H9 (cell line): Measurements from ENCODE around the gene ZNF512. TPM values are rescaled to one million over a fixed set of nuclear protein-coding genes. Genes with fewer than 3 reads are reported as not detected.

ENCODE experiments used
- DNase-seq: peaks from one replicate; pipeline ENCODE4 v3.0.0-alpha.2; 2017
- H2AFZ ChIP-seq: one replicate; pipeline ENCODE4 v1.6.1; 2013; ENCODE audit warnings: mild to moderate bottlenecking, low read length, control low read depth, moderate library complexity
- H2AK5ac ChIP-seq: 2 replicates; pipeline ENCODE4 v1.6.1; 2013; ENCODE audit warnings: low read length, control low read depth, mixed read lengths; ENCODE audit not compliant: insufficient read length
- H2BK120ac ChIP-seq: one replicate; pipeline ENCODE4 v1.6.1; 2013; ENCODE audit warnings: low read depth, mild to moderate bottlenecking, low read length, control low read depth, inconsistent platforms; ENCODE audit not compliant: poor library complexity, severe bottlenecking
- H2BK12ac ChIP-seq: 2 replicates; pipeline ENCODE4 v1.6.1; 2013; ENCODE audit warnings: low read length, control low read depth, mixed read lengths, low read depth; ENCODE audit not compliant: insufficient read length
- H2BK15ac ChIP-seq: 2 replicates; pipeline ENCODE4 v1.6.1; 2013; ENCODE audit warnings: low read depth, low read length, control low read depth
- H2BK20ac ChIP-seq: one replicate; pipeline ENCODE4 v1.6.1; 2013; ENCODE audit warnings: low read depth, mild to moderate bottlenecking, low read length, control low read depth, inconsistent platforms; ENCODE audit not compliant: poor library complexity, severe bottlenecking
- H2BK5ac ChIP-seq: 2 replicates; pipeline ENCODE4 v1.6.1; 2013; ENCODE audit warnings: low read length, control low read depth, mixed read lengths; ENCODE audit not compliant: insufficient read length
- H3K14ac ChIP-seq: 2 replicates; pipeline ENCODE4 v1.6.1; 2013; ENCODE audit warnings: low read length, control low read depth; ENCODE audit not compliant: insufficient read depth
- H3K18ac ChIP-seq: 2 replicates; pipeline ENCODE4 v1.6.1; 2013; ENCODE audit warnings: low read depth, mild to moderate bottlenecking, mixed read lengths, low read length, control low read depth; ENCODE audit not compliant: insufficient read length
- H3K23ac ChIP-seq: 2 replicates; pipeline ENCODE4 v1.6.1; 2013; ENCODE audit warnings: low read length, control low read depth, mixed read lengths, low read depth; ENCODE audit not compliant: insufficient read length
- H3K23me2 ChIP-seq: 2 replicates; pipeline ENCODE4 v1.6.1; 2013; ENCODE audit warnings: low read depth, mild to moderate bottlenecking, mixed read lengths, low read length, control low read depth; ENCODE audit not compliant: insufficient read length, poor library complexity, severe bottlenecking
- H3K27ac ChIP-seq: 2 replicates; pipeline ENCODE4 v1.5.1; 2013; ENCODE audit warnings: low read length, control low read depth, mixed read lengths, low read depth; ENCODE audit not compliant: insufficient read length
- H3K27me3 ChIP-seq: 2 replicates; pipeline ENCODE4 v1.6.1; 2013; ENCODE audit warnings: low read length, control low read depth, inconsistent platforms; ENCODE audit not compliant: insufficient read depth
- H3K4ac ChIP-seq: 2 replicates; pipeline ENCODE4 v1.6.1; 2013; ENCODE audit warnings: low read depth, mild to moderate bottlenecking, control low read depth, inconsistent platforms, low read length, moderate library complexity
- H3K4me1 ChIP-seq: 2 replicates; pipeline ENCODE4 v1.6.1; 2013; ENCODE audit warnings: low read length, control low read depth, inconsistent platforms; ENCODE audit not compliant: insufficient read depth
- H3K4me2 ChIP-seq: 2 replicates; pipeline ENCODE4 v1.6.1; 2013; ENCODE audit warnings: low read length, control low read depth, mixed read lengths; ENCODE audit not compliant: insufficient read length, insufficient read depth
- H3K56ac ChIP-seq: 2 replicates; pipeline ENCODE4 v1.6.1; 2013; ENCODE audit warnings: low read depth, mild to moderate bottlenecking, mixed read lengths, low read length, control low read depth; ENCODE audit not compliant: insufficient read length
- H3K79me1 ChIP-seq: 2 replicates; pipeline ENCODE4 v1.6.1; 2013; ENCODE audit warnings: low read depth, mild to moderate bottlenecking, moderate library complexity, low read length, control low read depth, inconsistent platforms; ENCODE audit not compliant: insufficient read depth, poor library complexity, severe bottlenecking
- H3K79me2 ChIP-seq: 2 replicates; pipeline ENCODE4 v1.6.1; 2013; ENCODE audit warnings: low read length, control low read depth, inconsistent platforms; ENCODE audit not compliant: insufficient read depth
- H3K9ac ChIP-seq: 2 replicates; pipeline ENCODE4 v1.6.1; 2013; ENCODE audit warnings: low read length, control low read depth, mixed read lengths; ENCODE audit not compliant: insufficient read length; ENCODE audit errors: extremely low read depth
- H3K9me3 ChIP-seq: one replicate; pipeline ENCODE4 v1.6.1; 2013; ENCODE audit warnings: low read depth, low read length, inconsistent platforms; ENCODE audit not compliant: control insufficient read depth
- H3T11ph ChIP-seq: one replicate; pipeline ENCODE4 v1.6.1; 2013; ENCODE audit warnings: mild to moderate bottlenecking, low read length, control low read depth, inconsistent platforms
- H4K20me1 ChIP-seq: one replicate; pipeline ENCODE4 v1.6.1; 2013; ENCODE audit not compliant: control insufficient read depth, insufficient read length, insufficient read depth
- H4K5ac ChIP-seq: 2 replicates; pipeline ENCODE4 v1.6.1; 2013; ENCODE audit warnings: low read depth, mild to moderate bottlenecking, mixed read lengths, low read length, control low read depth; ENCODE audit not compliant: insufficient read length
- H4K8ac ChIP-seq: replicated peaks from 2 replicates; pipeline ENCODE4 v1.6.1; 2013; ENCODE audit warnings: low read length, control low read depth, mixed read lengths, low read depth; ENCODE audit not compliant: insufficient read length
- H4K91ac ChIP-seq: 2 replicates; pipeline ENCODE4 v1.6.1; 2013; ENCODE audit warnings: low read depth, mild to moderate bottlenecking, moderate library complexity, mixed read lengths, low read length, control low read depth; ENCODE audit not compliant: insufficient read length
- H3K27ac Mint-ChIP-seq, 3 experiments: 2 replicates in 2 of 3; 3 replicates in 1 of 3; pipeline ENCODE4 v1.8.0; 2020 to 2021; ENCODE audit warnings: mixed read lengths in 3 of 3, mild to moderate bottlenecking in 1 of 3, moderate library complexity in 1 of 3
- H3K27me3 Mint-ChIP-seq: 2 replicates; pipeline ENCODE4 v1.8.0; 2021; ENCODE audit warnings: low read depth, mild to moderate bottlenecking, moderate library complexity, mixed read lengths
- H3K36me3 Mint-ChIP-seq, 3 experiments: 2 replicates in 2 of 3; 3 replicates in 1 of 3; pipeline ENCODE4 v1.8.0; 2020 to 2021; ENCODE audit warnings: low read depth in 3 of 3, mixed read lengths in 3 of 3; ENCODE audit not compliant: insufficient read depth in 1 of 3
- H3K4me1 Mint-ChIP-seq, 2 experiments: 2 replicates each; pipeline ENCODE4 v1.8.0; 2020; ENCODE audit warnings: mixed read lengths in 2 of 2
- H3K4me3 Mint-ChIP-seq, 2 experiments: 2 replicates in 1 of 2; 3 replicates in 1 of 2; pipeline ENCODE4 v1.8.0; 2020 to 2021; ENCODE audit warnings: mild to moderate bottlenecking in 2 of 2, mixed read lengths in 2 of 2, moderate library complexity in 1 of 2
- H3K9me3 Mint-ChIP-seq, 2 experiments: 2 replicates in 1 of 2; 3 replicates in 1 of 2; pipeline ENCODE4 v1.8.0; 2020; ENCODE audit warnings: mild to moderate bottlenecking in 2 of 2, mixed read lengths in 2 of 2, moderate library complexity in 1 of 2
- WGBS: extraction: QIAGEN DNeasy Blood & Tissue Kit; methylation state at CpG from one replicate; pipeline ENCODE4 v1.1.7; 2013; ENCODE audit warnings: missing lambda C conversion rate, low lambda C conversion rate, mixed read lengths; ENCODE audit not compliant: insufficient read length; ENCODE audit errors: extremely low coverage; 5-methylcytosine and 5-hydroxymethylcytosine counted together
- total RNA-seq: library from RNA; stranded (reverse); gene quantifications from 2 replicates; pipeline ENCODE4 v1.2.1, GENCODE V29; 2021
- TF ChIP-seq, protein P1 (sequence below): fragments of 200-600 bp; sonication (generic); conservative IDR thresholded peaks from 3 replicates; pipeline ENCODE4 v1.8.0; 2021; ENCODE audit warnings: antibody characterized with exemption, mild to moderate bottlenecking

The ZNF512 gene
- total RNA-seq, 1 experiment from 2014 or later = 38.2 TPM

DNA sequence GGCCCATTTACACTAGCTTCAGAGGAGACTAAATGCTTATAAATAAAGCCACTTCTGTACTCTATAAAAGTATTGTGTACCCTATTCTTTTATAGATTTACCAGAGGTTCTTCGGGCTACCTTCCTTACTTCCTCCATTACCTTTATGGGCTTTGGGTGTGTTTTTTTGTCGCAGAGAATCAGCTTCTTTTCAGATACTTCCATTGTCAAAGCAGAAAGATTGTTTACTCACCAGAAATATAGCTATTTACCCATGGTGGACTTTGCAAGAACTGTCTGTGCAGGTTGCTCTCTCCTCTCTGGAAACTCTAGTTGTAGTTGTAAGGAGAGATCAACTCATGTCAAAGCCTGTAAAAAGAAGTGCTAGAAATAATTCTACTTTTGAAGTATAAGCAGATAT lies 31.1 kb downstream of the ZNF512 start:
- H4K8ac ChIP-seq = no peak overlapping the region
- TF ChIP-seq, protein P1, sequence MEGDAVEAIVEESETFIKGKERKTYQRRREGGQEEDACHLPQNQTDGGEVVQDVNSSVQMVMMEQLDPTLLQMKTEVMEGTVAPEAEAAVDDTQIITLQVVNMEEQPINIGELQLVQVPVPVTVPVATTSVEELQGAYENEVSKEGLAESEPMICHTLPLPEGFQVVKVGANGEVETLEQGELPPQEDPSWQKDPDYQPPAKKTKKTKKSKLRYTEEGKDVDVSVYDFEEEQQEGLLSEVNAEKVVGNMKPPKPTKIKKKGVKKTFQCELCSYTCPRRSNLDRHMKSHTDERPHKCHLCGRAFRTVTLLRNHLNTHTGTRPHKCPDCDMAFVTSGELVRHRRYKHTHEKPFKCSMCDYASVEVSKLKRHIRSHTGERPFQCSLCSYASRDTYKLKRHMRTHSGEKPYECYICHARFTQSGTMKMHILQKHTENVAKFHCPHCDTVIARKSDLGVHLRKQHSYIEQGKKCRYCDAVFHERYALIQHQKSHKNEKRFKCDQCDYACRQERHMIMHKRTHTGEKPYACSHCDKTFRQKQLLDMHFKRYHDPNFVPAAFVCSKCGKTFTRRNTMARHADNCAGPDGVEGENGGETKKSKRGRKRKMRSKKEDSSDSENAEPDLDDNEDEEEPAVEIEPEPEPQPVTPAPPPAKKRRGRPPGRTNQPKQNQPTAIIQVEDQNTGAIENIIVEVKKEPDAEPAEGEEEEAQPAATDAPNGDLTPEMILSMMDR = no peak
- no peaks in the 10 kb centered on the region; the same call in 1 of the 2 replicates for H3K27me3 ChIP-seq
- H2BK15ac ChIP-seq = no peak overlapping the region
- Mint-ChIP-seq H3K4me3 (no peak overlapping the region), H3K9me3 (no peaks in the 10 kb centered on the region), H3K36me3 (peaks cover 23 to 56% (median 52%) of the 10 kb centered on the region in 3 experiments; a peak in 6 of 7 replicates), H3K27me3 (no peaks in the 10 kb centered on the region), H3K27ac (no peak overlapping the region), H3K4me1 (no peaks in the 10 kb centered on the region)
- no peak overlapping the region for H2BK120ac ChIP-seq
- no peaks in the 10 kb centered on the region for H3K79me1 ChIP-seq
- H2BK5ac ChIP-seq = no peak overlapping the region
- WGBS = no CpG with 5 or more reads among the region's 2 CpGs
- H2BK12ac ChIP-seq = no peak overlapping the region
- no peak overlapping the region for H3K27ac ChIP-seq
- H3K4me1 ChIP-seq = no peaks in the 10 kb centered on the region
- H3K4me2 ChIP-seq = no peak overlapping the region
- H3K4ac ChIP-seq = no peak overlapping the region
- H2BK20ac ChIP-seq = no peak overlapping the region
- no peak overlapping the region for H3K18ac ChIP-seq
- no peak overlapping the region for H3T11ph ChIP-seq
- no peak overlapping the region for H3K23ac ChIP-seq
- H3K23me2 ChIP-seq = no peaks in the 10 kb centered on the region
- no peaks in the 10 kb centered on the region for H4K20me1 ChIP-seq
- no peaks in the 10 kb centered on the region for H3K9me3 ChIP-seq
- no peak overlapping the region for H3K9ac ChIP-seq
- H3K56ac ChIP-seq = no peak overlapping the region
- DNase-seq = no peak
- no peak overlapping the region for H4K91ac ChIP-seq
- H3K79me2 ChIP-seq = no peaks in the 10 kb centered on the region
- no peak overlapping the region for H2AK5ac ChIP-seq
- H3K14ac ChIP-seq = no peak overlapping the region
- H2AFZ ChIP-seq = no peak overlapping the region
- H4K5ac ChIP-seq = no peak overlapping the region
